Activated CD8-positive, alpha-beta T cell treated with anti-CD3 and anti-CD28 coated beads, Interleukin-2, amount 10 ng/mL, durations not matched to agents 7 days and 5 days (primary cell): Measurements from ENCODE around the gene DLX1. TPM values are rescaled to one million over a fixed set of nuclear protein-coding genes. Genes with fewer than 3 reads are reported as not detected.
"Not testable (repeated sequence)": the region's sequence is repeated elsewhere in the genome, so short reads cannot be mapped to it uniquely, and the experiment has no call there.

Source experiments
- ATAC-seq: fragments of 150-1000 bp; cut with Tn5 transposase; one replicate; pipeline ENCODE4 v1.10.0; 2021; ENCODE audit warnings: moderate library complexity
- CTCF ChIA-PET: fragments of 350-600 bp; sonication (Branson Sonifier 250); formaldehyde crosslinking; loops from one replicate; lab custom pipeline; 2021; ENCODE audit warnings: antibody characterized with exemption; lab: Charles Lee
- POLR2A ChIA-PET: fragments of 350-600 bp; sonication (Branson Sonifier 250); formaldehyde crosslinking; loops from one replicate; lab custom pipeline; 2021; ENCODE audit warnings: antibody characterized with exemption; lab: Charles Lee
- DNase-seq: peaks from one replicate; pipeline ENCODE4 v3.0.0-alpha.2; 2020
- H3K27ac Mint-ChIP-seq: one replicate; pipeline ENCODE4 v1.8.0; 2021; ENCODE audit warnings: mild to moderate bottlenecking, mixed read lengths
- H3K27me3 Mint-ChIP-seq: one replicate; pipeline ENCODE4 v1.8.0; 2021; ENCODE audit warnings: low read depth, mixed read lengths
- H3K36me3 Mint-ChIP-seq: one replicate; pipeline ENCODE4 v1.8.0; 2021; ENCODE audit warnings: low read depth, mixed read lengths
- H3K4me1 Mint-ChIP-seq: one replicate; pipeline ENCODE4 v1.8.0; 2021; ENCODE audit warnings: low read depth, mixed read lengths
- H3K4me3 Mint-ChIP-seq: one replicate; pipeline ENCODE4 v1.8.0; 2021; ENCODE audit warnings: mild to moderate bottlenecking, mixed read lengths
- H3K9me3 Mint-ChIP-seq: one replicate; pipeline ENCODE4 v1.8.0; 2022; ENCODE audit warnings: mixed read lengths; ENCODE audit not compliant: insufficient read depth
- total RNA-seq, 2 experiments: library from RNA; stranded (reverse); gene quantifications; one replicate each; pipeline ENCODE4 v1.2.3, GENCODE V29; 2021

DLX1 gene
- total RNA-seq, 2 experiments from 2014 or later: not detected

DNA sequence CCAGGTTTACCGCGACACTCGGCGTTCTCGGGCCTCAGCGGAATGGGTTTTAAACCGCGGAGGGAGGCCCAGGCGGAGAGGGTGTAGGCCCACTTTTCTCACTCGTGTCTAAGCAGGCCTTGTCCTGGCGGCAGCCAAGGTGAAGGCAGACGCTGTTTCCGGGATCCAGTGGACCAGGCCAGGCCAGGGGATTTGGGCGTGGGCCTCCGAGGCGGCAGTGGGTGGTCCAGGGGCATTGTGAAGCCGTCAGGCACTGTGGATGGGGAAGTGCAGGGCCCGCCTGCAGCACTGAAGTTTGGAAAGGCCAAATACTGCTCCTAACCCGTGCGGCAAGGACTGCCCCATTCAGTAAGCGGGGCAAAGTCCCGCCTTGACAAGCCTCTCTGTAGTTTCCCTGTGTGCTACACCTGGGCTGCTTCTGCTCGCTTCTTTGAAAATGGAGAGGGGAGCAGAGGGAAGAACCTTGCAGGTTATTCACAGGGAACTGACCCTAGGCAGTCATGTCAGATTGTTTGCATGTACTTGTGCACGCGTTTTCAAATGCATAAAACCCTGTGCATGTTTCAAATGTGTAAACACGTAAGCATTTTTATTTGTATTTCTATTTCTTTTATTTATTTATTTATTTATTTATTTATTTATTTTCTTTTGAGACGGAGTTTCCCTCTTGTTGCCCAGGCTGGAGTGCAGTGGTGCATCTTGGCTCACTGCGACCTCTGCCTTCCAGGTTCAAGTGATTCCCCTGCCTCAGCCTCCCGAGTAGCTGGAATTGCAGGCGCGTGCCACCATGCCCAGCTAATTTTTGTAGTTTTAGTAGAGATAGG lies 24.9 kb downstream of the DLX1 start:
- Mint-ChIP-seq H3K27me3 (peaks cover 58% of the 10 kb centered on the region), H3K27ac (no peak overlapping the region), H3K9me3 (no peaks in the 10 kb centered on the region), H3K4me1 (peaks cover 22% of the 10 kb centered on the region), H3K36me3 (no peaks in the 10 kb centered on the region), H3K4me3 (no peak overlapping the region)
- POLR2A ChIA-PET: interaction anchor here (0.6 kb wide), 1 partner anchor 176 kb away, joined by 3 read pairs; no protein-coding TSS in a partner anchor
- ATAC-seq: no peak
- CTCF ChIA-PET: interaction anchor here (1.0 to 1.7 kb wide), 2 partner anchors 17 to 98 kb away, joined by 3 to 7 read pairs; no protein-coding TSS in a partner anchor
- no peak for DNase-seq

DNA sequence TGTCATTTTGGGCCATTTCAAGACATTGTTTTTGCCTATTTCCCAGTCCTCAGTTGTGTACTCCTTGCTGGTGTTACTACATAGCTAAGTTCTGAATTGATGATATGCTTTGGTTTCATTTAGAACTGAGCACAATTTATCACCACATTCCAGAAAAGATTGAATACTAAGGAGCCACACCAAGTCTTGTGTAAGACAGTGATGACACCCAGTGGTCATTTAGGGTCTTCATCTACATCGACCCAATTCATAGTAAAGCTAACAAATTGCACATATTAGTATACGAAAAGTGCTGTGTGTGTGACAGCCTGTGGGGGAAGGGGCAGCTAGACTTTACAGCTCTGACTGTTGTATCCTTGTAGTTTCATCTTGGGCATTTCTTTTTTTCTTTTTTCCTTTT lies 28.3 kb downstream of the DLX1 start:
- peaks cover 37% of the 10 kb centered on the region for H3K27me3 Mint-ChIP-seq
- ATAC-seq (no peak), DNase-seq (no peak)
- no peaks in the 10 kb centered on the region for H3K4me1 Mint-ChIP-seq
- no peaks in the 10 kb centered on the region for H3K36me3 Mint-ChIP-seq
- ChIA-PET CTCF (interaction anchor here (0.7 to 4.4 kb wide), 12 partner anchors 8 to 420 kb away, joined by 3 to 28 read pairs (median 4); partner anchors contain the start of gene DLX2), POLR2A (no interaction called here)
- H3K9me3 Mint-ChIP-seq: no peaks in the 10 kb centered on the region
- H3K27ac Mint-ChIP-seq: no peak overlapping the region
- no peak overlapping the region for H3K4me3 Mint-ChIP-seq

DNA sequence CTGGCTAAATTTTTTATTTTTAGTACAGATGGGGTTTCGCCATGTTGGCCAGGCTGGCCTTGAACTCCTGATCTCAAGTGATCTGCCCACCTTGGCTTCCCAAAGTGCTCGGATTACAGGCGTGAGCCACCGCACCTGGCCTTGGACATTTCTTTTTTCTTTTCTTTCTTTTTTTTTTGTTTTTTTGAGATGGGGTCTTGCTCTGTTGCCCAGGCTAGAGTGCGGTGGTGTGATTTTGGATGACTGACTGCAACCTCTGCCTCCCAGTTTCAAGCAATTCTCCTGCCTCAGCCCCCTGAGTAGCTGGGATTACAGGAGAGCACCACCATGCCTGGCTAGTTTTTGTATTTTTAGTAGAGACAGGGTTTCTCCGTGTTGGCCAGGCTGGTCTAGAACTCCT lies 28.9 kb downstream of the DLX1 start:
- H3K27me3 Mint-ChIP-seq: peaks cover 38% of the 10 kb centered on the region
- H3K4me3 Mint-ChIP-seq: not testable (repeated sequence)
- CTCF ChIA-PET: interaction anchor here (0.7 to 4.4 kb wide), 10 partner anchors 9 to 421 kb away, joined by 3 to 28 read pairs (median 4); partner anchors contain the start of gene DLX2

GRCh38 chr2:172114579-172114978 lies 29.3 kb downstream of the DLX1 start:
- Mint-ChIP-seq H3K27me3 (peaks cover 35% of the 10 kb centered on the region), H3K36me3 (no peaks in the 10 kb centered on the region), H3K27ac (no peak overlapping the region), H3K9me3 (no peaks in the 10 kb centered on the region), H3K4me1 (no peaks in the 10 kb centered on the region), H3K4me3 (no peak overlapping the region)
- ChIA-PET CTCF (interaction anchor here (0.9 to 4.4 kb wide), 7 partner anchors 9 to 541 kb away, joined by 3 to 28 read pairs (median 4); partner anchors contain the start of gene DLX2), POLR2A (no interaction called here)
- ATAC-seq (no peak), DNase-seq (no peak)

More for the DNA sequence above, 28.9 kb downstream of the DLX1 start:
- H3K4me1 Mint-ChIP-seq, DNase-seq, POLR2A ChIA-PET, H3K27ac Mint-ChIP-seq, H3K36me3 Mint-ChIP-seq, ATAC-seq, H3K9me3 Mint-ChIP-seq: not testable (repeated sequence)

DNA sequence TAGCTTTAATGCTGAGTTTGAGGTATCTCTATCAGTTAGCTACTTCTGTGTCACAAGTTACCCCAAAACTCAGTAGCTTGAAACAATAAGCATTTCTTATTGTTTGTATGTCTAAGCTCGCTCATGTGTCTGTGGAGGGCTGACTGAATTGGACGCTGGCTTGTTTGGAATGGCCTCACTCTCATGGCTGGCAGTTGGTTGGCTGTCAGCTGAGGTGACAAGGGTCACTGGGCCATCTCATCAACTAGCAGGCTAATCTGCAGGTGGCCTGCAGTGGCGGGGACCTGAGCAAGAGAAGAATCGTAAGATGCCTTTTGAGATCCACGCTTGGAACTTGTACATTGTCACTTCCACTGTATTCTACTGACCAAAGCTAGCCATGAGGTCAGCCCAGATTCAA lies 30.8 kb downstream of the DLX1 start:
- CTCF ChIA-PET: interaction anchor here (1.1 to 4.4 kb wide), 6 partner anchors 11 to 414 kb away, joined by 3 to 28 read pairs (median 12); partner anchors contain the start of gene DLX2
- POLR2A ChIA-PET: no interaction called here
- peaks cover 29% of the 10 kb centered on the region for H3K27me3 Mint-ChIP-seq

DNA sequence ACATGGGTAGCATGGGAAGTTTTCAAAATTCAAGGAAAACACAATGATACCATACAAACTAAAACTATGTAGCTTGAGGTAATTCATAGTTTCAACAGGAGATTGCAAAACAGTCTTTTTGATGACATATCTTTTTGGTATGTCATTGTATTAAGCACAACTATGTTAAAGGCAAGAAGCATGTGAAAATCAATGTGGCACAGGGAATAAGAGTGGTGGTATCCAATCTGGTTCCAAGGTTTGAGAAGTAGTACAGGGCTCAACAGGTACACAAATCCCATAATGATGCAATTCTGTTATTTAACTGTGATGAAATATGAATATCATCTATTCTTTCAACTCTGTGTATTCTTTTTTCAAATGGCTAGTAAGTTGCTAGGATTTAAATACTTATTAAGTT lies 33.8 kb downstream of the DLX1 start:
- Mint-ChIP-seq H3K36me3 (no peaks in the 10 kb centered on the region), H3K27ac (no peak overlapping the region), H3K9me3 (no peaks in the 10 kb centered on the region), H3K4me3 (no peak overlapping the region), H3K4me1 (no peaks in the 10 kb centered on the region), H3K27me3 (peaks cover 15% of the 10 kb centered on the region)
- DNase-seq (no peak), ATAC-seq (no peak)
- ChIA-PET CTCF (interaction anchor here (1.0 to 1.3 kb wide), 2 partner anchors 8 to 545 kb away, joined by 3 to 5 read pairs; no protein-coding TSS in a partner anchor), POLR2A (no interaction called here)

More for the DNA sequence above, 30.8 kb downstream of the DLX1 start:
- Mint-ChIP-seq H3K9me3 (no peaks in the 10 kb centered on the region), H3K27ac (no peak overlapping the region), H3K4me1 (no peaks in the 10 kb centered on the region), H3K36me3 (no peaks in the 10 kb centered on the region), H3K4me3 (no peak overlapping the region)
- ATAC-seq: no peak
- no peak for DNase-seq

- H3K4me1 Mint-ChIP-seq: no peaks in the 10 kb centered on the region
- H3K4me3 Mint-ChIP-seq: no peak overlapping the region
- no peak overlapping the region for H3K27ac Mint-ChIP-seq
- CTCF ChIA-PET: interaction anchor here (1.7 kb wide), 1 partner anchor 345 kb away, joined by 4 read pairs; no protein-coding TSS in a partner anchor
- H3K36me3 Mint-ChIP-seq: no peaks in the 10 kb centered on the region
- POLR2A ChIA-PET: no interaction called here
- peaks cover 10% of the 10 kb centered on the region for H3K27me3 Mint-ChIP-seq
- no peaks in the 10 kb centered on the region for H3K9me3 Mint-ChIP-seq
- ATAC-seq (no peak), DNase-seq (no peak)
Measured at GRCh38 chr2:172120118-172120517, 34.8 kb downstream of the DLX1 start.

DNA sequence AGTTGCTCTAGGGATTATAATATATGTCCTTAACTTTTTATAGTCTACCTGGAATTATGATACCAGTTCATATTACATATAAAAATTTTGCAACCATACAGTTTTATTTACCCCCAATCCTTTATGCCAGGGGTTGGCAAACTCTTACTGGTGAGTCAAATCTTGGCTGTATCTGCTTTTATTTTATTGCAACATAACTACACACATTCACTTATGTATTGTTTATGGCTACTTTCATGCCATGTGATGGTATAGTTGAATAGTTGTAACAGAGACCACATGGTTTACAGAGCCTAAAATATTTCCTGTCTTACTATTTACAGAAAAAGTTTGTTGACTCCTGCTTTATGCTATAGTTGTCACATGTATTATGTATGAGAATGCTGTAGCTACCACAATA lies 43.2 kb downstream of the DLX1 start:
- ChIA-PET POLR2A (no interaction called here), CTCF (interaction anchor here (0.8 to 4.2 kb wide), 4 partner anchors 11 to 424 kb away, joined by 3 to 55 read pairs (median 6); no protein-coding TSS in a partner anchor)
- H3K27ac Mint-ChIP-seq: no peak overlapping the region
- no peaks in the 10 kb centered on the region for H3K36me3 Mint-ChIP-seq
- H3K27me3 Mint-ChIP-seq: peaks cover 10% of the 10 kb centered on the region
- H3K9me3 Mint-ChIP-seq: no peaks in the 10 kb centered on the region
- H3K4me1 Mint-ChIP-seq: no peaks in the 10 kb centered on the region
- DNase-seq (no peak), ATAC-seq (no peak)
- no peak overlapping the region for H3K4me3 Mint-ChIP-seq

- no peaks in the 10 kb centered on the region for H3K36me3 Mint-ChIP-seq
- H3K9me3 Mint-ChIP-seq: no peaks in the 10 kb centered on the region
- DNase-seq (no peak), ATAC-seq (no peak)
- H3K4me1 Mint-ChIP-seq: no peaks in the 10 kb centered on the region
- peaks cover 11% of the 10 kb centered on the region for H3K27me3 Mint-ChIP-seq
- no peak overlapping the region for H3K27ac Mint-ChIP-seq
- ChIA-PET POLR2A (no interaction called here), CTCF (interaction anchor here (1.2 to 4.2 kb wide), 2 partner anchors 333 to 425 kb away, joined by 3 to 55 read pairs; no protein-coding TSS in a partner anchor)
- H3K4me3 Mint-ChIP-seq: no peak overlapping the region
Measured at GRCh38 chr2:172129404-172129803, 44.1 kb downstream of the DLX1 start.

- no peak overlapping the region for H3K4me3 Mint-ChIP-seq
- no peaks in the 10 kb centered on the region for H3K36me3 Mint-ChIP-seq
- no peaks in the 10 kb centered on the region for H3K9me3 Mint-ChIP-seq
- H3K27me3 Mint-ChIP-seq: peaks cover 18% of the 10 kb centered on the region
- ChIA-PET POLR2A (interaction anchor here (0.9 kb wide), 1 partner anchor 73 kb away, joined by 3 read pairs; no protein-coding TSS in a partner anchor), CTCF (interaction anchor here (0.6 to 1.0 kb wide), 3 partner anchors 26 to 330 kb away, joined by 3 read pairs; no protein-coding TSS in a partner anchor)
- no peak for DNase-seq
- no peaks in the 10 kb centered on the region for H3K4me1 Mint-ChIP-seq
- ATAC-seq: no peak
- H3K27ac Mint-ChIP-seq: no peak overlapping the region
Measured at GRCh38 chr2:172131713-172132555, 46.6 kb downstream of the DLX1 start.

DNA sequence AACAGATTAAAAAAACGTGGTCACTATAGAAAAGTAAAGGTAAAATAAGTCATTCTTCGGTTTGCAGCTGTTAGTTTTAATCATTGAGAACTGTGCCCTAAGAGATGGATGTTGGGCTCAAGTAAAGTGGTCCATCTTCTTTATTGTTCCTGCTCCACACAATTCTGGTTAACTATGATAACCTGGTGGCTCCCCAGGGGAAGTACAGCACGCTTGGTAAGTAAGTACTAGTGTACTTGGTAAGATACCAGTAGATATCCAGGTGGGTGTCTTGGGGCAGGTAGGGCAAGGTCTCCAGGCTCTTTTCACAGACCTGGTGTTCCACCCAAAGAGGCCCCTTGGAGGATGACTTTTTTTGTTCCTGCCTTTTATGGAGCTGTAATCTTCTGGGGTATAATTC lies 49.0 kb downstream of the DLX1 start:
- Mint-ChIP-seq H3K27ac (no peak overlapping the region), H3K9me3 (no peaks in the 10 kb centered on the region), H3K4me1 (no peaks in the 10 kb centered on the region), H3K36me3 (no peaks in the 10 kb centered on the region), H3K4me3 (no peak overlapping the region), H3K27me3 (peaks cover 18% of the 10 kb centered on the region)
- DNase-seq: no peak
- ChIA-PET CTCF (interaction anchor here (0.6 kb wide), 1 partner anchor 560 kb away, joined by 3 read pairs; no protein-coding TSS in a partner anchor), POLR2A (no interaction called here)
- ATAC-seq: no peak
